Right lobe of liver (tissue), 6 donors: Measurements from ENCODE around the gene IKZF2. TPM values are rescaled to one million over a fixed set of nuclear protein-coding genes. Genes with fewer than 3 reads are reported as not detected.

Source experiments
- ATAC-seq, 4 donors: fragments of 200-7000 bp; cut with Tn5 transposase; one replicate each; pipeline ENCODE4 v1.9.1; 2020; ENCODE audit warnings: mild to moderate bottlenecking in 4 of 4, moderate library complexity in 4 of 4
- DNase-seq, 3 donors: peaks; one replicate each; pipeline ENCODE4 v3.0.0-alpha.2; 2020
- H3K27ac ChIP-seq, 3 donors: fragments of 200-600 bp; one replicate each; pipeline ENCODE4 v1.8.0; 2022
- H3K27me3 ChIP-seq, 2 donors: fragments of 200-600 bp; one replicate each; pipeline ENCODE4 v1.8.0; 2022
- H3K36me3 ChIP-seq, 4 donors: fragments of 200-600 bp; sonication (generic) in 1 of 4; one replicate each; pipeline versions ENCODE4 v1.5.1 to v1.8.0; 2017 to 2022; ENCODE audit warnings: control low read depth in 1 of 4
- H3K4me1 ChIP-seq, 4 donors: fragments of 200-600 bp; sonication (generic) in 1 of 4; one replicate each; pipeline versions ENCODE4 v1.5.1 to v1.8.0; 2017 to 2022; ENCODE audit warnings: control low read depth in 1 of 4
- H3K4me3 ChIP-seq, 3 donors: fragments of 200-600 bp; one replicate each; pipeline ENCODE4 v1.8.0; 2022
- H3K9me3 ChIP-seq, 4 donors: fragments of 200-600 bp; sonication (generic) in 1 of 4; one replicate each; pipeline versions ENCODE4 v1.5.1 to v1.8.0; 2017 to 2022; ENCODE audit warnings: control low read depth in 1 of 4
- CTCF ChIP-seq, 4 donors: fragments of 200-600 bp in 3 of 4; fragments of 450-650 bp in 1 of 4; IDR thresholded peaks; one replicate each; pipeline versions ENCODE4 v1.5.1 to v1.8.0; 2016 to 2022; ENCODE audit warnings: antibody characterized with exemption in 4 of 4, mild to moderate bottlenecking in 2 of 4
- POLR2A ChIP-seq: fragments of 450-650 bp; IDR thresholded peaks from one replicate; pipeline ENCODE4 v1.6.1; 2017; ENCODE audit warnings: antibody characterized with exemption, mild to moderate bottlenecking
- WGBS: methylation state at CpG from one replicate; pipeline ENCODE4 v1.1.6; 2018; ENCODE audit warnings: low coverage, low lambda C conversion rate; ENCODE audit not compliant: insufficient coverage; ENCODE audit errors: missing lambda C conversion rate; 5-methylcytosine and 5-hydroxymethylcytosine counted together
- intact Hi-C, 2 donors: fragments of 100-400 bp; cut with DNase I; formaldehyde crosslinking; loops; one replicate each; pipeline versions ENCODE4 v1.11.2 to v1.14.1; 2022
- total RNA-seq, 6 experiments: library from RNA; depleted of rRNA in 2 of 6; stranded (reverse); fragments of >200 nt in 2 of 6; fragmentation: NEBNext Ultra II Directional in 3 of 6; extraction: Animal tissue kit (Norgen Biotek cat#: 25700) in 3 of 6; gene quantifications; one replicate each; pipeline versions ENCODE4 v1.1.0 to v1.2.4, GENCODE V29; 2016 to 2023
- donor health status: DM: no; HTN: yes; CAD: no.
- donor health status: DM: no; HTN: no; CAD: no.
- donor health status: DM: no; HTN: no; CAD: no.
- donor health status: DM: no; HTN: yes; CAD: no.
- donor health status: DM: no; HTN: yes; CAD: no.

The IKZF2 gene
- total RNA-seq, 6 experiments from 2014 or later = 1.1 to 4.1 (median 1.9) TPM

DNA sequence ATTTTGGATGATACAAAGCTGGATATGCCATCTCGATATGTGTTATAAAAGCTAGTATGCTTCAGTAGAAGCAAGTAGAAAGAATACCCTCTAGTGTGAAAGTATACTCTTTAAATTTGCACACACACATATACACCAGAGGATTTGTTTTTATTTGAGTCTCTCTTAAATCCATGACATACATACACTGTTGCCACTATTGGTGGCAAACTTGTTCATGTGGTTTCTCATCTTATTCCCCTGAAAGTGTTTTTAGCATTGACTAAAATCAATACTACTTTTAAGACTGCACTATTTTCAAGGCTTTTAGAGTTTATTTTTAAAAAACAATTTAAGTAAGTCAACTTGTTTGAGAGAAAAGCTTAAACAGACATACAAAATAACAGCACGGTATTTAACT lies 137.4 kb downstream of the IKZF2 start:
- WGBS = 95% methylated on average over 2 of the region's 2 CpGs
- Histone ChIP-seq H3K27me3 (no peaks in the 10 kb centered on the region), H3K4me3 (no peak overlapping the region), H3K9me3 (no peaks in the 10 kb centered on the region), H3K27ac (no peak overlapping the region), H3K4me1 (no peaks in the 10 kb centered on the region), H3K36me3 (no peaks in the 10 kb centered on the region)
- intact Hi-C loops = no loop called here
- no peak for DNase-seq
- no peak for ATAC-seq
- no peak for TF ChIP-seq POLR2A
- no peak for TF ChIP-seq CTCF (IDR thresholded peaks at IDR 0.05)

GRCh38 chr2:213011505-213011904 lies 139.9 kb downstream of the IKZF2 start:
- Histone ChIP-seq H3K4me3 (no peak overlapping the region), H3K9me3 (no peaks in the 10 kb centered on the region), H3K27me3 (no peaks in the 10 kb centered on the region), H3K4me1 (no peaks in the 10 kb centered on the region), H3K36me3 (no peaks in the 10 kb centered on the region), H3K27ac (no peak overlapping the region)
- ATAC-seq (no peak), DNase-seq (no peak)
- intact Hi-C loops = no loop called here
- TF ChIP-seq POLR2A = no peak
- TF ChIP-seq CTCF (IDR thresholded peaks at IDR 0.05) = no peak
- WGBS = 89% methylated on average over 1 of the region's 1 CpG

DNA sequence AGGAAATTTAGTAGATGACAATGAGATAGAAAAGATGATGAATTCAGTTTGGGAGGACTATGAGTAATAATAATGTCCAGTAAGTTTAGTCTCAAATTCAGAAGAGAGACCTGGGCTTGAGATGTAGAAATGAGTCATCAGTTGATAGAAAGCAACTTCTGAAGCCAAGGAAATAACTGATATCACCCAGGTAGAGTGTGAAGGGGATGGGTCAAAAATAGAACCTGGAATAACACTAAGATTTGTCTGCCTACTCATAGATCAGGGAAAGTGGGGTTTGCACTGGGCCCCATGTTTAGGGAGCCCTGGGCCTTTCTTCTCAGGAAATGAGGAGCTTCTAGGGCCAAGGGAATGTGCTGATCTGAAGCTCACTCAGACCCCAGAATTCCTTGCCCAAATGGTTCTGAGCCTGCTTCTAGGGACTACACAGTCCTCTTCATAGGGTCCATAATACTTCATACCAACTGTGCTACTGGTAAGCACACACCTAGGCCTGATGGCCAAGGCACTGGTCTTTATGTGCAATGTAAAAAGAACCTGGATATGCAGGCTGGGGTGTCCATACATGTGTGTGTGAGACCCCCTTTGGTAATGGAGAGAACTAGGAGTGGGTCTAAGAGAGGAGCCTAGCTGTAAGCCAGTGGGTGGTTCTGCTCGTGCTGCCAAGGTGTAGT lies 141.2 kb downstream of the IKZF2 start:
- intact Hi-C loops = no loop called here
- Histone ChIP-seq H3K4me1 (no peaks in the 10 kb centered on the region), H3K4me3 (no peak overlapping the region), H3K9me3 (no peaks in the 10 kb centered on the region), H3K27ac (no peak overlapping the region), H3K36me3 (no peaks in the 10 kb centered on the region), H3K27me3 (no peaks in the 10 kb centered on the region)
- DNase-seq = no peak
- ATAC-seq = no peak
- WGBS = 69% methylated on average over 1 of the region's 1 CpG
- TF ChIP-seq POLR2A (no peak), CTCF (IDR thresholded peaks at IDR 0.05) (no peak)

- Histone ChIP-seq H3K4me3 (no peak overlapping the region), H3K4me1 (no peaks in the 10 kb centered on the region), H3K27ac (no peak overlapping the region), H3K36me3 (no peaks in the 10 kb centered on the region), H3K27me3 (no peaks in the 10 kb centered on the region), H3K9me3 (no peaks in the 10 kb centered on the region)
- intact Hi-C loops = no loop called here
- no peak for ATAC-seq
- WGBS = 67% methylated on average over 3 of the region's 5 CpGs
- DNase-seq = no peak
- TF ChIP-seq POLR2A (no peak), CTCF (IDR thresholded peaks at IDR 0.05) (no peak)
These were observed 144.0 kb downstream of the IKZF2 start for GRCh38 chr2:213007290-213007838.
